Stimulated activated naive CD4-positive, alpha-beta T cell (primary cell): ENCODE measurements around the gene MAP7D1.
A peak's percentile ranks its signal among the peaks of the same experiment; 100 is the strongest.
"Not testable (repeated sequence)": the region's sequence is repeated elsewhere in the genome, so short reads cannot be mapped to it uniquely, and the experiment has no call there.

Experiments
- DNase-seq, 6 experiments: peaks; one replicate each; lab custom pipeline; 2025; lab: John Stamatoyannopoulos, UW

MAP7D1 gene

GRCh38 chr1:36168514-36168913 lies 12.6 kb downstream of the MAP7D1 start:
- no peak for DNase-seq

GRCh38 chr1:36170643-36171412 lies 14.9 kb downstream of the MAP7D1 start:
- no peak for DNase-seq

- DNase-seq, result no peak
Observed at GRCh38 chr1:36172017-36172747, 16.2 kb downstream of the MAP7D1 start.

- DNase-seq, result no peak
Observed at GRCh38 chr1:36172983-36173382, 17.0 kb downstream of the MAP7D1 start.

GRCh38 chr1:36174713-36175112 lies 18.8 kb downstream of the MAP7D1 start:
- DNase-seq, result no peak

GRCh38 chr1:36175137-36176095 lies 19.5 kb downstream of the MAP7D1 start:
- DNase-seq, result no peak

GRCh38 chr1:36176106-36176949 lies 20.4 kb downstream of the MAP7D1 start:
- no peak for DNase-seq

GRCh38 chr1:36177589-36178431 lies 21.9 kb downstream of the MAP7D1 start:
- DNase-seq, result no peak

GRCh38 chr1:36178471-36179219 lies 22.7 kb downstream of the MAP7D1 start:
- DNase-seq, result no peak

- no peak for DNase-seq
Observed at GRCh38 chr1:36179220-36179600, 23.2 kb downstream of the MAP7D1 start.

- no peak for DNase-seq
Observed at GRCh38 chr1:36182734-36183133, 26.8 kb downstream of the MAP7D1 start.

- DNase-seq, result peak in 1 of 6 experiments; percentile 12
Observed at GRCh38 chr1:36183309-36183856, 27.4 kb downstream of the MAP7D1 start.

GRCh38 chr1:36187800-36188593 lies 32.0 kb downstream of the MAP7D1 start:
- DNase-seq, result peak; percentile 53 to 86 (median 78)

- DNase-seq, result not testable (repeated sequence)
Observed at GRCh38 chr1:36196805-36197204, 40.8 kb downstream of the MAP7D1 start.

GRCh38 chr1:36198641-36199040 lies 42.7 kb downstream of the MAP7D1 start:
- no peak for DNase-seq

- DNase-seq, result no peak
Observed at GRCh38 chr1:36199934-36200741, 44.2 kb downstream of the MAP7D1 start.

- no peak for DNase-seq
Observed at GRCh38 chr1:36203027-36203553, 47.1 kb downstream of the MAP7D1 start.
